IPS-18c (cell line): ENCODE results near the gene CXCL14.
A peak's percentile ranks its signal among the peaks of the same experiment; 100 is the strongest.

ENCODE experiments used
- H3K4me3 ChIP-seq: 2 replicates; pipeline ENCODE4 v1.7.0; 2013; ENCODE audit warnings: low read depth, mild to moderate bottlenecking, low read length, moderate library complexity; ENCODE audit not compliant: insufficient read depth
- H3K9me3 ChIP-seq: one replicate; pipeline ENCODE4 v1.6.1; 2013; ENCODE audit warnings: mild to moderate bottlenecking, low read length, moderate library complexity; ENCODE audit not compliant: control insufficient read depth, insufficient read depth

CXCL14 gene

GRCh38 chr5:135557076-135557838, 21.5 kb downstream of the CXCL14 start:
- no peaks in the 10 kb centered on the region for H3K9me3 ChIP-seq
- H3K4me3 ChIP-seq, result no peak overlapping the region

- Histone ChIP-seq H3K9me3 (no peaks in the 10 kb centered on the region), H3K4me3 (no peak overlapping the region)
Measured at GRCh38 chr5:135556620-135557019, 22.2 kb downstream of the CXCL14 start.

GRCh38 chr5:135555530-135555929, 23.3 kb downstream of the CXCL14 start:
- no peak overlapping the region for H3K4me3 ChIP-seq
- H3K9me3 ChIP-seq, result no peaks in the 10 kb centered on the region

- H3K4me3 ChIP-seq, result no peak overlapping the region
Measured at GRCh38 chr5:135553688-135554462, 24.9 kb downstream of the CXCL14 start.

GRCh38 chr5:135551593-135552447, 27.0 kb downstream of the CXCL14 start:
- Histone ChIP-seq H3K4me3 (no peak overlapping the region), H3K9me3 (no peaks in the 10 kb centered on the region)

More at GRCh38 chr5:135553688-135554462, 24.9 kb downstream of the CXCL14 start:
- no peaks in the 10 kb centered on the region for H3K9me3 ChIP-seq

GRCh38 chr5:135549413-135549812, 29.4 kb downstream of the CXCL14 start:
- Histone ChIP-seq H3K9me3 (no peaks in the 10 kb centered on the region), H3K4me3 (no peak overlapping the region)

GRCh38 chr5:135547590-135548254, 31.1 kb downstream of the CXCL14 start:
- Histone ChIP-seq H3K9me3 (no peaks in the 10 kb centered on the region), H3K4me3 (no peak overlapping the region)

GRCh38 chr5:135546912-135547311, 31.9 kb downstream of the CXCL14 start:
- Histone ChIP-seq H3K9me3 (no peaks in the 10 kb centered on the region), H3K4me3 (no peak overlapping the region)

GRCh38 chr5:135546101-135546500, 32.7 kb downstream of the CXCL14 start:
- Histone ChIP-seq H3K4me3 (no peak overlapping the region), H3K9me3 (no peaks in the 10 kb centered on the region)

GRCh38 chr5:135545099-135545498, 33.7 kb downstream of the CXCL14 start:
- Histone ChIP-seq H3K4me3 (peak overlapping the region; percentile 31; the same call in 1 of the 2 replicates), H3K9me3 (no peaks in the 10 kb centered on the region)

GRCh38 chr5:135543485-135544304, 35.1 kb downstream of the CXCL14 start:
- Histone ChIP-seq H3K9me3 (no peaks in the 10 kb centered on the region), H3K4me3 (peak overlapping the region; percentile 34)

- Histone ChIP-seq H3K4me3 (no peak overlapping the region), H3K9me3 (peaks cover 5% of the 10 kb centered on the region)
Measured at GRCh38 chr5:135543001-135543484, 35.7 kb downstream of the CXCL14 start.

- H3K4me3 ChIP-seq, result no peak overlapping the region
- peaks cover 15% of the 10 kb centered on the region for H3K9me3 ChIP-seq
Measured at GRCh38 chr5:135541807-135542502, 36.8 kb downstream of the CXCL14 start.

GRCh38 chr5:135539430-135540005, 39.3 kb downstream of the CXCL14 start:
- Histone ChIP-seq H3K4me3 (no peak overlapping the region), H3K9me3 (peaks cover 15% of the 10 kb centered on the region)

- Histone ChIP-seq H3K4me3 (no peak overlapping the region), H3K9me3 (peaks cover 15% of the 10 kb centered on the region)
Measured at GRCh38 chr5:135538261-135538660, 40.5 kb downstream of the CXCL14 start.
